Nephron (organoid): ENCODE results near the gene RETSAT.

Experiments used
- H3K27ac Mint-ChIP-seq, 3 experiments: 2 replicates each; pipeline ENCODE4 v1.8.0; 2020; ENCODE audit warnings: mixed read lengths in 3 of 3, mild to moderate bottlenecking in 2 of 3, moderate library complexity in 1 of 3
- H3K27me3 Mint-ChIP-seq: 2 replicates; pipeline ENCODE4 v1.8.0; 2021; ENCODE audit warnings: low read depth, mild to moderate bottlenecking, moderate library complexity, mixed read lengths
- H3K36me3 Mint-ChIP-seq: 2 replicates; pipeline ENCODE4 v1.8.0; 2020; ENCODE audit warnings: low read depth, mixed read lengths
- H3K4me1 Mint-ChIP-seq: 2 replicates; pipeline ENCODE4 v1.8.0; 2020; ENCODE audit warnings: mixed read lengths
- H3K4me3 Mint-ChIP-seq, 3 experiments: 2 replicates each; pipeline ENCODE4 v1.8.0; 2020; ENCODE audit warnings: mild to moderate bottlenecking in 3 of 3, mixed read lengths in 3 of 3, moderate library complexity in 2 of 3
- H3K9me3 Mint-ChIP-seq: 2 replicates; pipeline ENCODE4 v1.8.0; 2020; ENCODE audit warnings: mixed read lengths
- CTCF ChIP-seq, 3 experiments: fragments of 200-600 bp; sonication (generic); IDR thresholded peaks; one replicate each; pipeline ENCODE4 v1.5.0; 2021; ENCODE audit warnings: antibody characterized with exemption in 3 of 3; ENCODE audit not compliant: unreplicated experiment in 3 of 3

The RETSAT gene

GRCh38 chr2:85399183-85399455 lies 44.8 kb upstream of the RETSAT start:
- no peak overlapping the region for H3K4me3 Mint-ChIP-seq
- no peak for TF ChIP-seq CTCF (IDR thresholded peaks at IDR 0.05; ENCODE audit: unreplicated experiment in 3 of 3)
- peak overlapping the region in 1 of 3 experiments; percentile 13 for H3K27ac Mint-ChIP-seq
- H3K36me3 Mint-ChIP-seq, result peaks cover 14% of the 10 kb centered on the region
- peaks cover 9% of the 10 kb centered on the region for H3K9me3 Mint-ChIP-seq
- peaks cover 7% of the 10 kb centered on the region for H3K4me1 Mint-ChIP-seq
- no peaks in the 10 kb centered on the region for H3K27me3 Mint-ChIP-seq

GRCh38 chr2:85398426-85399182 lies 44.3 kb upstream of the RETSAT start:
- H3K4me3 Mint-ChIP-seq, result no peak overlapping the region
- H3K36me3 Mint-ChIP-seq, result peaks cover 9% of the 10 kb centered on the region
- H3K4me1 Mint-ChIP-seq, result peaks cover 7% of the 10 kb centered on the region
- H3K9me3 Mint-ChIP-seq, result peaks cover 6% of the 10 kb centered on the region
- no peak for TF ChIP-seq CTCF (IDR thresholded peaks at IDR 0.05; ENCODE audit: unreplicated experiment in 3 of 3)
- no peaks in the 10 kb centered on the region for H3K27me3 Mint-ChIP-seq
- peak overlapping the region in 1 of 3 experiments; percentile 13 for H3K27ac Mint-ChIP-seq

GRCh38 chr2:85397925-85398331 lies 43.6 kb upstream of the RETSAT start:
- H3K4me3 Mint-ChIP-seq, result no peak overlapping the region
- peak overlapping the region in 1 of 3 experiments; percentile 19 for H3K27ac Mint-ChIP-seq
- TF ChIP-seq CTCF (IDR thresholded peaks at IDR 0.05; ENCODE audit: unreplicated experiment in 3 of 3), result no peak
- no peaks in the 10 kb centered on the region for H3K27me3 Mint-ChIP-seq
- H3K4me1 Mint-ChIP-seq, result peaks cover 7% of the 10 kb centered on the region
- H3K9me3 Mint-ChIP-seq, result peaks cover 4% of the 10 kb centered on the region
- H3K36me3 Mint-ChIP-seq, result peaks cover 4% of the 10 kb centered on the region

GRCh38 chr2:85396531-85397470 lies 42.5 kb upstream of the RETSAT start:
- H3K9me3 Mint-ChIP-seq, result no peaks in the 10 kb centered on the region
- peak overlapping the region; percentile 84 to 91 (median 87) for H3K27ac Mint-ChIP-seq
- peak overlapping the region in 1 of 3 experiments; percentile 55 for H3K4me3 Mint-ChIP-seq
- no peaks in the 10 kb centered on the region for H3K27me3 Mint-ChIP-seq
- peaks cover 7% of the 10 kb centered on the region for H3K4me1 Mint-ChIP-seq
- no peaks in the 10 kb centered on the region for H3K36me3 Mint-ChIP-seq
- TF ChIP-seq CTCF (IDR thresholded peaks at IDR 0.05; ENCODE audit: unreplicated experiment in 3 of 3), result no peak

- no peaks in the 10 kb centered on the region for H3K27me3 Mint-ChIP-seq
- H3K27ac Mint-ChIP-seq, result peak overlapping the region; percentile 84 to 91 (median 87)
- no peaks in the 10 kb centered on the region for H3K9me3 Mint-ChIP-seq
- no peaks in the 10 kb centered on the region for H3K36me3 Mint-ChIP-seq
- H3K4me1 Mint-ChIP-seq, result peaks cover 7% of the 10 kb centered on the region
- no peak overlapping the region for H3K4me3 Mint-ChIP-seq
- TF ChIP-seq CTCF (IDR thresholded peaks at IDR 0.05; ENCODE audit: unreplicated experiment in 3 of 3), result no peak
Measured at GRCh38 chr2:85395912-85396475, 41.7 kb upstream of the RETSAT start.
